Measurements from ENCODE around the gene MTG1.
A peak's percentile ranks its signal among the peaks of the same experiment; 100 is the strongest.

The MTG1 gene

GRCh38 chr10:133394064-133394663 is at the start of gene MTG1:
Gene MTG1 (plus strand): TSS chr10:133394157. CDS start chr10:133394221, 64 bp downstream.
- peak; percentile 88 to 93 for DNase-seq (ENCODE audit: low read depth in 2 of 2)

- no peak for DNase-seq (ENCODE audit: low read depth in 2 of 2)
Measured at GRCh38 chr10:133344236-133344635, 49.7 kb upstream of the MTG1 start.

GRCh38 chr10:133346413-133346812 is 47.5 kb upstream of the MTG1 start:
- DNase-seq (ENCODE audit: low read depth in 2 of 2): no peak

- DNase-seq (ENCODE audit: low read depth in 2 of 2): no peak
Measured at GRCh38 chr10:133347710-133348517, 46.0 kb upstream of the MTG1 start.

GRCh38 chr10:133349160-133349568 is 44.8 kb upstream of the MTG1 start:
- no peak for DNase-seq (ENCODE audit: low read depth in 2 of 2)

- DNase-seq (ENCODE audit: low read depth in 2 of 2): no peak
Measured at GRCh38 chr10:133349577-133350011, 44.4 kb upstream of the MTG1 start.

GRCh38 chr10:133350283-133350949 is 43.5 kb upstream of the MTG1 start:
- DNase-seq (ENCODE audit: low read depth in 2 of 2): no peak

GRCh38 chr10:133350950-133351329 is 43.0 kb upstream of the MTG1 start:
- no peak for DNase-seq (ENCODE audit: low read depth in 2 of 2)

GRCh38 chr10:133351408-133352318 is 42.3 kb upstream of the MTG1 start:
- no peak for DNase-seq (ENCODE audit: low read depth in 2 of 2)

GRCh38 chr10:133353202-133353959 is 40.6 kb upstream of the MTG1 start:
- no peak for DNase-seq (ENCODE audit: low read depth in 2 of 2)

GRCh38 chr10:133353988-133354605 is 39.9 kb upstream of the MTG1 start:
- no peak for DNase-seq (ENCODE audit: low read depth in 2 of 2)

- DNase-seq (ENCODE audit: low read depth in 2 of 2): no peak
Measured at GRCh38 chr10:133354672-133355240, 39.2 kb upstream of the MTG1 start.

- no peak for DNase-seq (ENCODE audit: low read depth in 2 of 2)
Measured at GRCh38 chr10:133355266-133355665, 38.7 kb upstream of the MTG1 start.

- no peak for DNase-seq (ENCODE audit: low read depth in 2 of 2)
Measured at GRCh38 chr10:133355991-133356390, 38.0 kb upstream of the MTG1 start.

GRCh38 chr10:133356549-133357284 is 37.2 kb upstream of the MTG1 start:
- DNase-seq (ENCODE audit: low read depth in 2 of 2): no peak

- DNase-seq (ENCODE audit: low read depth in 2 of 2): peak; percentile 65 to 67
Measured at GRCh38 chr10:133357285-133358161, 36.4 kb upstream of the MTG1 start, which contains the start of gene FUOM. Gene FUOM (minus strand): TSS chr10:133358019. CDS start chr10:133358007, 12 bp downstream.

- DNase-seq (ENCODE audit: low read depth in 2 of 2): no peak
Measured at GRCh38 chr10:133358162-133358924, 35.6 kb upstream of the MTG1 start.

- DNase-seq (ENCODE audit: low read depth in 2 of 2): no peak
Measured at GRCh38 chr10:133358925-133359310, 35.0 kb upstream of the MTG1 start.
